NCI-H1417 (cell line): ENCODE measurements around the gene ACD.
"Not testable (repeated sequence)": the region's sequence is repeated elsewhere in the genome, so short reads cannot be mapped to it uniquely, and the experiment has no call there.

ENCODE experiments used
- DNase-seq, 3 experiments: peaks; one replicate each; lab custom pipeline; 2025; lab: John Stamatoyannopoulos, UW

The ACD gene

DNA sequence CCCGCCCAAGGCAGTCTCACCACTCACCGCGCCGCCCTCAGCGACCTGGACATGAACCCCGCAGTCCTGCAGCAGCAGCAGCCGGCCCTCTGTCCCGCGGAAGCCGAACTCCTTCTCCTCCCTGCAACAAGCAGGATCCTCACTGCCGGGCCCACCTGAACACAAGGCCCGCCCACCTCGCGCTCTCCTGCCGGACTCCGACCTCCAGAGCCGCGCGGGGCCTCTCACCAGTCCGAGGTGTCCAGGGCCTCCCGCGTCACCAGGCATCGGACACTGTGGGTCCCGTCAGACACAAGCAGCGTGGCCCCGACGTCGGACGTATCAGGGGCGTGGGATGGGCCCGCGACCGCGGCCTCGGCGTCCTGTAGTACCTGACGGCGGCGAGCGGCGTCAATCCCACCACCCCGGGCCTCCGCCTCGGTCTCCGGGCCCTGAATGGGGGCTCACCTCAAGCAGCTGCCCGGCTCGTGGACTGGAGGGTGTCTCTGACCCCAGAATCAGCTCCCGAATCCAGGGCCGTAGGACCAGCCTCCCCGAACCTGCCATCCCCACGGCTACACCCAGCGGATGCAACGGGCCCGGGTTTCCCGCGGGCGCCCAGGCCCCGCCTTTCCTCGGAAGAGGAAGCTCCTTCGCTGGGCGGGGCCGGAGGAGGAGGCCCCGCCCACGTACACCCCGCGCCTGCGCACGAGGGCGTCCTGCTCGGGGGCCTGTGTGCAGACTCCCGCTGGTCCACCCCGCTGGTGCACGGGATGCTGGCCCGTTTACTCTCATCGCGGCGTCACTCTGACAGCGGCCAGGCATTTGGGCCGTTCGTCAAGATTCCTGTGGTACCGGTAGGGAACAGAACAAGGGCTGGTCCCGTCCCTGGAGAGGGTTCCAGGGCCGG is at the start of gene ACD:
TSS of gene ACD (minus strand) at position 586 of the 889 bp plus-strand sequence. CDS start at position 546, 40 bp downstream.
- DNase-seq: peak; percentile 87 to 94 (median 89)

DNA sequence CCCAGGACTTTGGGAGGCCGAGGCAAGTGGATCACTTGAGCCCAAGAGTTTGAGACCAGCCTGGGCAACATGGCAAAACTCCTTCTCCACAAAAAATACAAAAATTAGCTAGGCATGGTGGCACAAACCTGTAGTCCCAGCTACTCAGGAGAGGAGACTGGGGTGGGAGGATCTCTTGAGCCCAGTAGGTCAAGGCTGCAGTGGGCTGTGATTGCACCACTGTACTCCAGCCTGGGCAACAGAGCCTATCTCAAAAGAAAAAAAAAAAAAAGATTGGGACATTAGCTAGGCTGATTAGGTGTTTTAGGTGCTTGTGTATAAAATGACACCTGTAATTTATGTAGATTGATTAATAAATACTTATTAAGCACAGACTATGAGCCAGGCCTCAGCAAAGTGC is 49.0 kb upstream of the ACD start:
- DNase-seq: no peak

DNA sequence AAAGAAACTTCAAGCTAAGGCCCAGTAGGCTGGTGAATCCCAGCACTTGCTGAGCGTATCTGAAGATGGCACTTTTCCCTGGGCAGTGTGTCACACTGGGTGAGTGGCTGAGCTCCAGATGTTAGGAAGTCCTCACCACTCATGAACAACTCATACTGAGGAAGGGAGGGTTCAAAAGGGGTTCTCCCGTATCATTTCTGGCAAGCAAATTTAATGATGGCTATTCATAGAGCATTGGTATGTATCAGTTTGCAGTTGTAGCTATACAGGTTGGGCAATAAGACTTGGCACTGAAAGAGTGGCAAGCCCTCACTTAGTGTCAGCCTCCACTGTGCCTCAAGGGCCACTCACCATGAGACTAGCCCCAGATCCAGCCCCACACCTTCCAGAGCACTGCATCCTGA is 48.3 kb upstream of the ACD start:
- DNase-seq: no peak

DNA sequence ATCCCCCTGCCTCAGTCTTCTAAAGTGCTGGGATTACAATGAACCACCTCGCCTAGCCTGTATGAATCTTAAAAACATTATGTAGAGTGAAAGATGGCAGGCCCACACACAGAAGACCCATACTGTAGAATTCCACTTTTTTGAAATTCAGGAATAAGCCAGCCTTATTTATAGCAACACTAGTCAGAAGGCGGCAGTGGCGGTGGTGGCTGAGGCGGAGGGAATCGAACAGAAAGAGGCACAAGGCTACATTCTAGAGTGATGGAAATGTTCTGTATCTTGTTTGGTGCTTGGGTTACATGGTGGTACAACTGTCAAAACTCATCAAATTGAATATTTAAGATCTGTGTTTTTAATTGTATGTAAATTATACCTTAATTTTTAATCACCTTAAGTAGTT is 47.7 kb upstream of the ACD start:
- no peak for DNase-seq

DNA sequence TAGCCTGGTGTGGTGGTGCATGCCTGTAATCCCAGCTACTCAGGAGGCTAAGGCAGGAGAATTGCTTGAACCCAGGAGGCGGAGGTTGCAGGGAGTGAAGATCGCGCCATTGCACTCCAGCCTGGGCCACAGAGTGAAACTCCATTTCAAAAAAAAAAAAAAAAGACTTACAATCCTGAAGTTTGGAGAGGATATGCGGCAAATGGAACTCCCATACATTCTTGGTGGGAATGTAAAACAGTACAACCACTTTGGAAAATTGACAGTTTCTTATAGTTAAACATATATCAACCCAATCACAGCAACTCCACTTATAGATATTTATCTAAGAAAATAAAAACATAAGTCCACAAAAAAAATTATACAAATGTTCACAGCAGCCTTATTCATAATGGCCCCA is 47.1 kb upstream of the ACD start:
- no peak for DNase-seq

DNA sequence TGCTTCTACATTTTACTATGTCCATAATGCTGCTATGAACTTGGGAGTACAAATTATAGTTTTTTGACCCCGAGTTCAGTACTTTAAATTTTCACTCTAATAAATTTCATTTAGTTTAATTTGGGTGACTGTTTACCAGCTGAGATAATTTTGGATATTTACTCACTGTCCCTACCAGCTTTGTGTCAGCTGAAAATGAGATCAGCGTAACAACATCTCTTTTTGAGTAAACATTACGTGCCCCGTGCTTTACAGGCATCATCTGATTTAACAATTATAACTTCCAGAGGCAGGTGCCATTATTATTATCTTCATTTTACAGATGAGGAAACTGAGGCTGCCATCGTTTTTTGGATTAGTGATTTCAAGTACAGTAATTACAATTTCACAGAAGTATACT is 44.0 kb upstream of the ACD start:
- no peak for DNase-seq

DNA sequence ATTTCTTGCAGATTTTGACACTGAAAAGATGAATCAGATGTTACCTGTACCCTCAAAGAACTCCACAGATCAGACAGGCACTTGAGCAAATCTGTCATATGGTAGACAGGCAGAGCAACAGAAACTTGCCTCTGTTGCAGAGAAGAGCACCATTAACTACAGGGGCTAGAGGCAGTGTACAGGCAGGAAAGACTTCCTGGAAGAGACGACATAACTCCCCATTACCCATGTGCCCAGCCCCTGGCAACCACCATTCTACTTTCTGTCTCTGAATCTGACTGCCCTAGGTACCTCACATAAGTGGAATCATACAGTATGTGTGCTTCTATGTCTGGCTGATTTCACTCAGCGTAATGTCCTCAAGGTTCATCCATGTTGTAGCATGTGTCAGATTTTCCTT is 43.6 kb upstream of the ACD start:
- no peak for DNase-seq

DNA sequence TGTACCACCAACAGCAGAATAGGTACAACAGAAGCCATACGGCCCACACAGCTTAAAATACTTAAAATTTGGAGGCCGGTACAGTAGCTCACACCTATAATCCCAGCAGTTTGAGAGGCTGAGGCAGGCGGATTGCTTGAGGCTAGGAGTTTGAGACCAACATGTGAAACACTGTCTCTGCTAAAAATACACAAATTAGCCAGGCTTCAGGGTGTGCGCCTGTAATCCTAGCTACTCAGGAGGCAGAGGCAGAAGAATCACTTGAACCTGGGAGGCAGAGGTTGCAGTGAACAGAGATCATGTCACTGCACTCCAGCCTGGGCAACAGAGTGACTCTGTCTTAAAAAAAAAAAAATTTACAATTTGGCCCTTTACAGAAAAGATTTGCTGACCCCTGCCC is 42.1 kb upstream of the ACD start:
- DNase-seq: no peak

DNA sequence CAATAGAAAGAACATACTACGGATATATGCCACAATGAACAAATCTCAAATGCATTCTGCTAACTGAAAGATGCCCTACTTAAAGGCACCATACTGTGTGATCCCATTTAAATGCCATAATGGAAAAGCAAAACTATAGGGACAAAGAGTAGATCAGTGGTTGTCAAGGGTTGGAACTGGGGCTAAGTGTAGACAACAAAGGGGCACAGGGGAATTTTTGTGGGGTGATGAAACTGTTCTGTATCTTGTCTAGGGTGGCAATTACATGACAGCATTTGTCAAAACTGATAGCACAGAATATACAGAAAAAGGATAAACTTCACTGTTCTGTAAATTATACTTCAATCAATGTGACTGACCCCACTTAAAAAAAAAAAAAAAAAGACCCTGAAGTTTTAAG is 41.4 kb upstream of the ACD start:
- DNase-seq: peak in 1 of 3 experiments; percentile 7

DNA sequence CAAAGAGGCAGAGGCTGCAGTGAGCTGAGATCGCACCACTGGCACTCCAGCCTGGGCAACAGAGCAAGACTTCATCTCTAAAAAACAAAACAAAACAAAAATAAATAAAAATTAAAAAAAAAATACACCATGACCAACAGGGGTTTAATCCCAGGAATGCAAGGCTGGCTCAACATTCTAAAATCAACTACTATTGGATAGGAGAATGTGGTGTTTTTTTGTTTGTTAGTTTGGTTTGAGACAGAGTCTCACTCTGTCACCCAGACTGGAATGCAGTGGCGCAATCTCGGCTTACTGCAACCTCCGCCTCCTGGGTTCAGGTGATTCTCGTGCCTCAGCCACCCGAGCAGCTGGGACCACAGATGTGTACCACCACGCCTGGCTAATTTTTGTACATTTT is 39.2 kb upstream of the ACD start:
- no peak for DNase-seq

DNA sequence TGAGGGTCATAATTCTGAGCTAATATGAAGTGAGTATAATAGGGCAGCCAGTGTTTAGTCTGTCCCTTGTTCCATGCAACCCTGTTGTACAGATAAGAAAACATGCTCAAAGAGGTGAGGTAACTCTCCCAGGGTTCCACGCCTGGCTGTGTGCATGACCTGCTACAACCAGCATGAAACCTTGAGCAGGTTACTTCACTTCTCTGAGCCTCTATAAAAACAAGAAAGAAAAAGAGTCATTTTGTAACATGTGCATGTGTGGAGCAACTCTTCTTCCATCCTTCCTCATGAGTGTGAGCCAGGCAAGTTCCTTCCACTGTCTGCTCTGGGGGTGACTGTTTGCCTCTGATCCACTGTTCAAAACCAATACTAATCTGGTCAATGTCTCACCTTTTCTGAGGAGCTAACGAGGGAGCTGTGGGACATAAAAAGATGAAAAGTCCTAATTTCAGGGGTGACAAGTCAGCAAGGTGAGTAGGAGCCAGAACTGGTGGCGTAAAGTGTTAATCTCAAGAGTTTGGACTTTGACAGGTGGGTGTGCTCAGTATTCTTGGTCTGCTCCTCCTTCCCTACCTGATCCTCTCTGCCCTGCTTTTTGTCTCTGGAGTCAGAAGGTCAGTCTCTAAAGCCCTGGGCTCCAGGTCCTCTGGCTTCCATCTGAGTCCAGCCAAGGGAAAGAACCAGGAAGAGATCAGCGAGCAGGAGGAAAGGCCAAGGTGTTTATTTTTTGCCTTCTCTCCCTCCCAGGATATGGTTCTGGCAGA is 37.5 kb upstream of the ACD start:
- no peak for DNase-seq

DNA sequence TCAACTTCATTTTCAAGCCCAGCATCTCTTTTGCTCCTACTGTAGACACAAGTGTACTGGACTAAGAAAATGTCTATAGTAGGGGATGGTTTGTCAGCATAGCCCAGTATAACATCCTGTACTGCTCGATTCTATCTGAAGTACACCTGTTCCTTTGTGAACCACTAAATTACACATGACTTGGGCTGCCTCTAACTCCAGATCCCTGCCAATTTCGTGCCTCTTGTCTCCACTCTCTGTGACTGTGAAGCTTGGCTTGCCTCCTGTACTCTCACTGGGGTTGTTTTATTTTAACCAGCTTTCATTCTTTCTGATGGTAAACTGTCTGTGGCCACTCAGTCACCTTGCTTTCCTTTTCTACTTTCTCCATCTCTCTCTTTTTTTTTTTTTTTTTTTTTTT is 34.6 kb upstream of the ACD start:
- DNase-seq: no peak

DNA sequence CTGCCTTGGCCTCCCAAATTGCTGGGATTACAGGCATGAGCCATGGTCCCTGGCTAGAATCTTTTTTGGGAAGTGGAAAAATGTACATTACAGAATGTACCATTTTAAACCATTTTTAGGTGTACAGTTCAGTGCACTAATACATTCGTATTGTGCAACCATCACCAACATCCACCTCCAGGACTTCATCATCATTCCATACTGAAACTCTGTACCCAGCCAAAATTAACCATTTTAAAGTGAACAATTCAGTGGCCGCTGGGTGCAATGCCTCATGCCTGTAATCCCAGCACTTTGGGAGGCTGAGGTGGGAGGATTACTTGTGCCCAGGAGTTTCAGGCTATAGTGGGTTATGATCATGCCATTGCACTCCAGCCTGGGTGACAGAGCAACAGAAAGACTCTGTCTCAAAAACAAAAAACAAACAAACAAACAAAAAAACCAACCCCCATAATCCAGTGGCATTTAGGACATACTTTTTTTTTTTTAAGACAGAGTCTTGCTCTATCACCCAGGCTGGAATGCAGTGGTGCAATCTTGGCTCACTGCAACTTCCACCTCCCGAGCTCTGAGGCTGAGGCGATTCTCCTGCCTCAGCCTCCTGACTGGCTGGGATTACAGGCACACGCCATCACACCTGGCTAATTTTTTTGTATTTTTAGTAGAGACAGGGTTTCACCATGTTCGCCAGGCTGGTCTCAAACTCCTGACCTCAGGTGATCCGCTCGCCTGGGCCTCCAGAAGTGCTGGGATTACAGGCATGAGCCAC is 33.6 kb upstream of the ACD start:
- DNase-seq: not testable (repeated sequence)

DNA sequence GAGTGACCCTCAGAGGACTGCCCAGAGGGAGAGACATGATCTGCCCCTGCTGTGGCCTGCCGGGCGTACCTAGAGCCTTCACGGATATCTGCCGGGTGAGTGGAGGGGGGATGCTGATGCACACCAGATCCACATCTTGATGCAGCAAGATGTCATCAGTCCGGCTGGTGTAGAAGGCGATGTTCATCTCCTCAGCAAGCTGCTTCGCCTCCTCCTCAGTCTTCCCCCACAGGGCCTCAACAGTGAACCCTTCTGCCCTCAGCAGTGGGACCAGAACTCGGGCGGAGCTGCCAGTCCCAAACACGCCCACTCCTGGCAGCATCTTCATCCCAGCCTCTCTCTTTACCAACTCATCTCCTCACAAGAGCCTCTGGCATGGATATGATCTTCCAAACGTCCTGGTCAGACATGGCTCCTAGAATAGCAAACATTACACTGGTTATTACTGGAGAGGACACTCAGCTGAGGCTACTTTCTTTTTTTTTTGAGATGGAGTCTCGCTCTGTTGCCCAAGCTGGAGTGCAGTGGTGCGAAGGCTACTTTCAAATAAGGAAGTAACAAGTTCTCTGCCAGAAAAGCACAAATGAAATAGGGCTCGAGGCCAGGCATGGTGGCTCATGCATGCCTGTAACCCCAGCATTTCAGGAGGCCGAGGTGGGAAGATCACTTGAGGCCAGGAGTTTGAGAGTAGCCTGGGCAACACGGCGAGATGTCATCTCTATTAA is 25.5 kb upstream of the ACD start:
- no peak for DNase-seq

DNA sequence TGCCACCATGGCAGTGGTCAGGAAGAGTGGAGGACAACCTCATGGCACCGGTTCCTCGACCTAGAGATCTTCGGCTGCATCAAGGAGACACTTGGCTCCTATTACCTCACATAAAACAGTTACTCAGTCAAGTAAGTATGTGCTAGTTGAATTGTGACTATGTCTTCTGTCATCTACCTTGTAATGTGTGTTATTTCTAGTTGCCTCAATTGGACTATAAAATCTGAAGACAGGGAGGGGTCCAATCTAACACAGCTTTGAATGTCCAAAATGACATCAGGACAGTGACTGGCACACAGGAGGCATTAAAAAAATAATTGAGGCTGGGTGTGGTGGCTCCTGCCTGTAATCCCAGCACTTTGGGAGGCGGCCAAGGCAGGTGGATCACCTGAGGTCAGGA is 23.7 kb upstream of the ACD start:
- no peak for DNase-seq

DNA sequence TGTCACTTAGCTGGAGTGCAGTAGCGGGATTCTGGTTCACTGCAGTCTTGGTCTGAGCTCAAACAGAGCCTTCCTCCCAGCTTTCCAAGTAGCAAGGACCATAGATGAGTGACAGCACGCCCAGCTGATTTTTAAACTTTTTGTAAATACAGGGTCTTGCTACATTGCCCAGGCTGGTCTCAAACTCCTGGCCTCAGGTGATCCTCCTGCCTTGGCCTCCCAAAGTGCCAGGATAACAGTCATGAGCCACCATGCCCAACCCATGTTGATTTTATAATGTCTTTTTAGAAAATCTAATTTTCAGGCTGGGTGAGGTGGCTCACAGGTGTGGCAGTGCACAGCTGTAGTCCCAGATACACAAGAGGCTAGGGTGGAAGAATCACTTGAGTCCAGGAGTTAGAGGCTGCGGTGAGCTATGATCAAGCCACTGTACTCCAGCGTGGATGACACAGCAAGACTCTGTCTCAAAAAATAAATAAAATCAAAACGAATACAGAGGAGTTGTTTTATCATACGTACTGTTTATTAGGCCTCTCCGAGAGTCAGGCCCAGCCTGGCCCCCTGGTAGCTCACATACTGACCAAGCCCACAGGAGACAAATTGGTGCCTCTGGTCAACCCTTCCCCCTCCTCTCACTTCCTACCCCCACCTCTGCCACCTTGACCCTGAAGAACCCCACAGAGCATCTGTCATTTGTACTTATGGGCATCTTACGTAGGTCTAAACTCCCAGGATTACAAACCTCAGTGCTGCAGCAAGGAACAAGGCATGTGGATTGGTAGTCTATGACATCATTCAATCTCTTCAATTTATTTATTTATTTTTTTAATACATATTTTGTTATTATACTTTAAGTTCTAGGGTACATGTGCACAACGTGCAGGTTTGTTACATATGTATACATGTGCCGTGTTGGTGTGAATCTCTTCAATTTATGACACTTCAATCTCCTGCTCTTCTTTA is 20.2 kb upstream of the ACD start:
- DNase-seq: no peak

DNA sequence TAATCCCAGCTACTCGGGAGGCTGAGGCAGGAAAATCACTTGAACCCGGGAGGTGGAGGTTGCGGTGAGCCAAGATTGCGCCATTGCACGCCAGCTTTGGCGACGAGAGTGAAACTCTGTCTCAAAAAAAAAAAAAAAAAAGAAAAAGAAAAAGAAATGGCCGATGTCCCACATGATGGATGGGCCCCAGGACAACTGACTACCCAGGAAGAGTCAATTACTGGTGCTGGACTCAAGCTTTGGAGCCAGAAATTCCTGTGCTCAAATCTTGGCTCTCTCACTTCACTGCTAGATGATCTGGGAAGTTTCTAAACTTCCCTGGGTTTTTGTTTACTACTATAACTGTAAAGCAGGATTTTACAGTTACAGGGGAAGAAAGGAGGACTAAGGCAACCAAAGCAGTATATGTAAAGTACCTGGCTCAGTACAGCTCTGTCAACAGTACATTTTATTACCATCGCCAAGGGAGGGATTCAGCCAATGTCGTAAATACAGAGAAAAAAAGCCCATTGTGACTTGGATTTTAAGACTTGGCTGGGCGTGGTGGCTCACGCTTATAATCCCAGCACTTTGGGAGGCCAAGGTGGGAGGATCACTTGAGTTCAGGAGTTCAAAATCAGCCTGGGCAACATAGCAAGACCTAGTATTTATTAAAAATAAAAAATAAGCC is 18.4 kb upstream of the ACD start:
- no peak for DNase-seq

DNA sequence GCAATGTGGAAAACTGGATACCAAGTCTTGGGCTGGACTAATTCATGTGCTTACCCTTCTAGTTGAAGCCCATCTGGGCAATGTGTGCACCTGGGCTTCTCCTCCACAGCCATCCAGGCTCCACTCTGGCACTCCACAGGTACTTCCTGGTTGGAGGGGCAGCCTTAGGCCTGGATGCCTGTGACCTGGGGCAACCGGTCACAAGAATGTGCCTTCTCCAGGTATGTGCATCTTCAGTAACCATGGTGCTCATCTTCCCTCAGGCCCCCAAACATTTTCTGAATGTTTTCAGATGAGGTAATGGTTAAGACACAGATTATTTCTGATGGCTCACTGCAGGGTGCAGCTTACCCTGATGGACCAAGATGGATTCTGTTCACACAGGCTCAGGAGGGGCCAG is 17.7 kb upstream of the ACD start:
- no peak for DNase-seq

DNA sequence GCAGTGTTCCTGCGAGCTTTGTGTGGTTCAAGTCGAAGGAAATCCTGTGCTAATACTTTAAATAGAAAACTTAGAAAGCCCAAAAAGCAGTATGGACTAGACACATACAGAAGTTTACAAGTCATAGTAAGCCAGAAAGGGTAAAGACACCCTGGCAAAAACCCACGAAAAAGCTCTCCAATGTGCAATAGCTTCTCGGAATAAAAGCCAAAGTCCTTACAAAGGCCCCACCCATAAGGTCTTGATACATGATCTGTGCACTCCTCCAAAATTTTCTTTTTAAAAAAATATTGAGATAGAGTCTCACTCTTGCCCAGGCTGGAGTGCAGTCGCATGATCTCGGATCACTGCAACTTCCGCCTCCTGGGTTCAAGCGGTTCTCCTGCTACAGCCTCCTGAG is 16.9 kb upstream of the ACD start:
- DNase-seq: no peak

DNA sequence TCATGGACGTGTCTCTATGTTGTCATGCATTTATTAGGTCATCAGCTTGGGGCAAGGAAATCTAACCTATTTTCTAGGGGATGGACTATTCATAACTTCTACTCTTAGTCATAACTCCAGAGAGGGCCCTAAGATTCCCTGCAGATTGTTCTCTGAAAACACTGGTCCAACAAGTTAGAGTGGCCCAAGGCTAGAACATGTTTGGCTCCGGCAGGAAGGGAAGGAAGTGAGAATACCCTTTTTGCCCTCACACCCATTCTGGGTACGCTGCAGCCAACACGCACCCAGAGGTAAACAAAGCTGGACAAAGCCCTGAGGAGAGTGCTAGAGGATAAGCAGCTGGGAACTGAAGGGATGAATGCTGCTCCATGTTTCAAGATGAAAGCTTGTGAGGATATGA is 16.5 kb upstream of the ACD start:
- no peak for DNase-seq
